ENCODE data around the gene EVA1A. TPM values are rescaled to one million over a fixed set of nuclear protein-coding genes. Genes with fewer than 3 reads are reported as not detected.

The EVA1A gene
- total and polyA plus RNA-seq, 4 donors, result 45.7 to 206 (median 100) TPM

- Histone ChIP-seq H3K36me3 (ENCODE audit: control insufficient read depth in 4 of 4, insufficient read depth in 3 of 4, low read depth in 1 of 4, low read length in 3 of 4) (no peaks in the 10 kb centered on the region), H3K4me1 (ENCODE audit: control insufficient read depth in 4 of 4, insufficient read depth in 4 of 4, low read length in 3 of 4) (peaks cover 0 to 16% (median under 1%) of the 10 kb centered on the region in 4 donors), H3K27me3 (ENCODE audit: control insufficient read depth in 4 of 4, insufficient read depth in 4 of 4, low read length in 3 of 4) (no peaks in the 10 kb centered on the region), H3K9ac (ENCODE audit: low read depth in 1 of 2, low read length in 2 of 2) (no peak overlapping the region), H3K9me3 (ENCODE audit: control insufficient read depth in 4 of 4, low read length in 3 of 4) (no peaks in the 10 kb centered on the region), H3K27ac (ENCODE audit: low read depth in 1 of 2, low read length in 2 of 2) (no peak overlapping the region), H3K4me3 (ENCODE audit: low read depth in 1 of 3, low read length in 3 of 3) (no peak overlapping the region)
- TF ChIP-seq REST (IDR thresholded peaks at IDR 0.05), result no peak
- no peak for TF ChIP-seq FOXA2 (IDR thresholded peaks at IDR 0.05)
- TF ChIP-seq HNF4G (IDR thresholded peaks at IDR 0.05), result no peak
- no peak for TF ChIP-seq SP1 (IDR thresholded peaks at IDR 0.05)
- TF ChIP-seq TAF1 (conservative IDR thresholded peaks at IDR 0.05), result no peak
- no peak for TF ChIP-seq HNF4A (conservative IDR thresholded peaks at IDR 0.05)
- no peak for TF ChIP-seq EGR1 (IDR thresholded peaks at IDR 0.05; ENCODE audit: low read depth in 2 of 2)
- TF ChIP-seq GABPA (IDR thresholded peaks at IDR 0.05 in 1 of 2, conservative IDR thresholded peaks at IDR 0.05 in 1 of 2), result no peak
- no peak for TF ChIP-seq ZBTB33 (IDR thresholded peaks at IDR 0.05)
- WGBS, result 78% methylated on average over 5 of the region's 5 CpGs
- DNase-seq (ENCODE audit: low spot score), result no peak
These were observed 32.3 kb downstream of the EVA1A start for GRCh38 chr2:75528221-75528977.

GRCh38 chr2:75527676-75528075 is 33.1 kb downstream of the EVA1A start:
- Histone ChIP-seq H3K36me3 (ENCODE audit: control insufficient read depth in 4 of 4, insufficient read depth in 3 of 4, low read depth in 1 of 4, low read length in 3 of 4) (no peaks in the 10 kb centered on the region), H3K27me3 (ENCODE audit: control insufficient read depth in 4 of 4, insufficient read depth in 4 of 4, low read length in 3 of 4) (no peaks in the 10 kb centered on the region), H3K27ac (ENCODE audit: low read depth in 1 of 2, low read length in 2 of 2) (no peak overlapping the region), H3K4me3 (ENCODE audit: low read depth in 1 of 3, low read length in 3 of 3) (no peak overlapping the region), H3K9me3 (ENCODE audit: control insufficient read depth in 4 of 4, low read length in 3 of 4) (no peaks in the 10 kb centered on the region), H3K4me1 (ENCODE audit: control insufficient read depth in 4 of 4, insufficient read depth in 4 of 4, low read length in 3 of 4) (peaks cover 3 to 23% (median 8%) of the 10 kb centered on the region in 4 donors), H3K9ac (ENCODE audit: low read depth in 1 of 2, low read length in 2 of 2) (no peak overlapping the region)
- 86% methylated on average over 1 of the region's 1 CpG for WGBS
- no peak for TF ChIP-seq NR2F2 (IDR thresholded peaks at IDR 0.05)
- no peak for TF ChIP-seq GABPA (IDR thresholded peaks at IDR 0.05 in 1 of 2, conservative IDR thresholded peaks at IDR 0.05 in 1 of 2)
- DNase-seq (ENCODE audit: low spot score), result no peak

GRCh38 chr2:75526842-75527241 is 33.9 kb downstream of the EVA1A start:
- Histone ChIP-seq H3K27ac (ENCODE audit: low read depth in 1 of 2, low read length in 2 of 2) (no peak overlapping the region), H3K9me3 (ENCODE audit: control insufficient read depth in 4 of 4, low read length in 3 of 4) (no peaks in the 10 kb centered on the region), H3K4me1 (ENCODE audit: control insufficient read depth in 4 of 4, insufficient read depth in 4 of 4, low read length in 3 of 4) (peaks cover 3 to 31% (median 14%) of the 10 kb centered on the region in 4 donors), H3K4me3 (ENCODE audit: low read depth in 1 of 3, low read length in 3 of 3) (no peak overlapping the region), H3K36me3 (ENCODE audit: control insufficient read depth in 4 of 4, insufficient read depth in 3 of 4, low read depth in 1 of 4, low read length in 3 of 4) (no peaks in the 10 kb centered on the region), H3K9ac (ENCODE audit: low read depth in 1 of 2, low read length in 2 of 2) (no peak overlapping the region), H3K27me3 (ENCODE audit: control insufficient read depth in 4 of 4, insufficient read depth in 4 of 4, low read length in 3 of 4) (no peaks in the 10 kb centered on the region)
- DNase-seq (ENCODE audit: low spot score), result no peak
- no peak for TF ChIP-seq REST (IDR thresholded peaks at IDR 0.05)
- TF ChIP-seq EGR1 (IDR thresholded peaks at IDR 0.05; ENCODE audit: low read depth in 2 of 2), result no peak
